Trophoblast cell (in vitro differentiated cells and primary cell): ENCODE data around the gene CYTH3. TPM values are rescaled to one million over a fixed set of nuclear protein-coding genes. Genes with fewer than 3 reads are reported as not detected.

Experiments used
- DNase-seq, 2 donors: peaks; one replicate each; pipeline ENCODE4 v3.0.0-alpha.2; 2016
- H2AFZ ChIP-seq: 2 replicates; pipeline ENCODE4 v1.6.1; 2013; ENCODE audit warnings: low read length, moderate library complexity, mild to moderate bottlenecking; ENCODE audit not compliant: insufficient read depth, poor library complexity
- H2AK5ac ChIP-seq: 2 replicates; pipeline ENCODE4 v1.6.1; 2013; ENCODE audit warnings: mild to moderate bottlenecking, low read length
- H2BK120ac ChIP-seq: 2 replicates; pipeline ENCODE4 v1.6.1; 2013; ENCODE audit warnings: low read length, mild to moderate bottlenecking, moderate library complexity; ENCODE audit not compliant: insufficient read depth, poor library complexity
- H2BK12ac ChIP-seq: 2 replicates; pipeline ENCODE4 v1.6.1; 2013; ENCODE audit warnings: mild to moderate bottlenecking, low read length, moderate library complexity
- H2BK5ac ChIP-seq: 2 replicates; pipeline ENCODE4 v1.6.1; 2013; ENCODE audit warnings: low read length, low read depth, moderate library complexity, mild to moderate bottlenecking; ENCODE audit not compliant: poor library complexity
- H3K14ac ChIP-seq: 2 replicates; pipeline ENCODE4 v1.6.1; 2013; ENCODE audit warnings: mild to moderate bottlenecking, low read length
- H3K18ac ChIP-seq: 2 replicates; pipeline ENCODE4 v1.6.1; 2013; ENCODE audit warnings: mild to moderate bottlenecking, low read length
- H3K23ac ChIP-seq: 2 replicates; pipeline ENCODE4 v1.6.1; 2013; ENCODE audit warnings: low read length
- H3K27ac ChIP-seq: 2 replicates; pipeline ENCODE4 v1.5.1; 2013; ENCODE audit warnings: low read depth, mild to moderate bottlenecking, inconsistent platforms, low read length, moderate library complexity
- H3K27me3 ChIP-seq: 2 replicates; pipeline ENCODE4 v1.6.1; 2013; ENCODE audit warnings: inconsistent platforms, mild to moderate bottlenecking, low read length, moderate library complexity; ENCODE audit not compliant: insufficient read depth
- H3K36me3 ChIP-seq, 2 experiments: 1 replicate in 1 of 2; 2 replicates in 1 of 2; pipeline ENCODE4 v1.6.1; 2013; ENCODE audit warnings: low read length in 2 of 2, mild to moderate bottlenecking in 2 of 2, moderate library complexity in 1 of 2; ENCODE audit not compliant: insufficient read depth in 2 of 2, control insufficient read depth in 1 of 2
- H3K4ac ChIP-seq: 2 replicates; pipeline ENCODE4 v1.6.1; 2013; ENCODE audit warnings: low read depth, mild to moderate bottlenecking, low read length, moderate library complexity
- H3K4me1 ChIP-seq, 2 experiments: 1 replicate in 1 of 2; 2 replicates in 1 of 2; pipeline ENCODE4 v1.6.1; 2013; ENCODE audit warnings: low read length in 2 of 2, mild to moderate bottlenecking in 2 of 2, moderate library complexity in 1 of 2; ENCODE audit not compliant: insufficient read depth in 2 of 2, control insufficient read depth in 1 of 2
- H3K4me2 ChIP-seq: 2 replicates; pipeline ENCODE4 v1.6.1; 2013; ENCODE audit warnings: inconsistent platforms, mild to moderate bottlenecking, low read length, moderate library complexity
- H3K4me3 ChIP-seq: 2 replicates; pipeline ENCODE4 v1.5.1; 2013; ENCODE audit warnings: mild to moderate bottlenecking, low read depth, low read length, inconsistent platforms
- H3K79me1 ChIP-seq: one replicate; pipeline ENCODE4 v1.6.1; 2013; ENCODE audit warnings: low read length
- H3K79me2 ChIP-seq: 2 replicates; pipeline ENCODE4 v1.6.1; 2013; ENCODE audit warnings: low read length, mild to moderate bottlenecking; ENCODE audit not compliant: control insufficient read depth, insufficient read depth, poor library complexity
- H3K9ac ChIP-seq: 2 replicates; pipeline ENCODE4 v1.6.1; 2013; ENCODE audit warnings: mild to moderate bottlenecking, low read length
- H3K9me3 ChIP-seq: 2 replicates; pipeline ENCODE4 v1.6.1; 2013; ENCODE audit warnings: low read depth, mild to moderate bottlenecking, control low read depth, inconsistent platforms, low read length; ENCODE audit not compliant: insufficient read depth
- H4K12ac ChIP-seq: 2 replicates; pipeline ENCODE4 v1.6.1; 2013; ENCODE audit warnings: low read depth, mild to moderate bottlenecking, low read length, moderate library complexity
- H4K8ac ChIP-seq: 2 replicates; pipeline ENCODE4 v1.6.1; 2013; ENCODE audit warnings: low read depth, mild to moderate bottlenecking, low read length, moderate library complexity
- H4K91ac ChIP-seq: one replicate; pipeline ENCODE4 v1.6.1; 2013; ENCODE audit warnings: low read depth, mild to moderate bottlenecking, low read length, moderate library complexity
- WGBS: extraction: QIAGEN DNeasy Blood & Tissue Kit; methylation state at CpG from one replicate; pipeline ENCODE4 v1.1.7; 2013; ENCODE audit warnings: missing lambda C conversion rate; ENCODE audit not compliant: insufficient read length, insufficient coverage; ENCODE audit errors: extremely low coverage; 5-methylcytosine and 5-hydroxymethylcytosine counted together
- polyA plus RNA-seq: library from polyadenylated mRNA; stranded (reverse); fragments of 200-250 nt; gene quantifications from 2 replicates; pipeline ENCODE4 v1.2.3, GENCODE V29; 2013

The CYTH3 gene
- polyA plus RNA-seq, result 35.4 and 38.4 TPM in 2 replicates

GRCh38 chr7:6272481-6273323 is at the start of gene CYTH3:
CYTH3 (minus strand) TSS chr7:6272624; CDS start chr7:6272507, 117 bp downstream.
- no peaks in the 10 kb centered on the region for H3K9me3 ChIP-seq
- H3K36me3 ChIP-seq, result no peaks in the 10 kb centered on the region
- H3K79me2 ChIP-seq, result peaks cover 6% of the 10 kb centered on the region
- H3K9ac ChIP-seq, result peak within 1 kb of the TSS; percentile 7
- peaks cover 13 to 18% of the 10 kb centered on the region in 2 experiments for H3K4me1 ChIP-seq
- peaks cover 9% of the 10 kb centered on the region for H3K79me1 ChIP-seq
- H2BK5ac ChIP-seq, result peak within 1 kb of the TSS; percentile 52
- peak within 1 kb of the TSS; percentile 97 for H3K4me2 ChIP-seq
- WGBS, result no CpG with 5 or more reads among the region's 67 CpGs
- H2BK120ac ChIP-seq, result peak within 1 kb of the TSS; percentile 71
- H2BK12ac ChIP-seq, result peak within 1 kb of the TSS; percentile 58
- peak within 1 kb of the TSS; percentile 94 for H4K8ac ChIP-seq
- DNase-seq, result peak; percentile 83 to 94
- peak within 1 kb of the TSS; percentile 61 for H4K91ac ChIP-seq
- H3K27ac ChIP-seq, result peak within 1 kb of the TSS; percentile 35
- H4K12ac ChIP-seq, result peak within 1 kb of the TSS; percentile 67
- peak within 1 kb of the TSS; percentile 67 for H3K4ac ChIP-seq
- no peak within 1 kb of the TSS for H3K23ac ChIP-seq
- H3K18ac ChIP-seq, result peak within 1 kb of the TSS; percentile 89
- H3K4me3 ChIP-seq, result peak within 1 kb of the TSS; percentile 85
- H2AK5ac ChIP-seq, result no peak within 1 kb of the TSS
- H2AFZ ChIP-seq, result peak within 1 kb of the TSS; percentile 89
- H3K27me3 ChIP-seq, result no peaks in the 10 kb centered on the region
- H3K14ac ChIP-seq, result peak within 1 kb of the TSS; percentile 79

- Histone ChIP-seq H3K23ac (no peak overlapping the region), H3K4ac (no peak overlapping the region)
- WGBS, result no CpG with 5 or more reads among the region's 1 CpG
These were observed 48.4 kb upstream of the CYTH3 start for GRCh38 chr7:6320791-6321190.

GRCh38 chr7:6317797-6318438 is 45.5 kb upstream of the CYTH3 start:
- Histone ChIP-seq H3K23ac (no peak overlapping the region), H3K27me3 (no peaks in the 10 kb centered on the region), H4K12ac (no peak overlapping the region), H3K18ac (no peak overlapping the region), H3K4ac (no peak overlapping the region), H3K79me2 (no peaks in the 10 kb centered on the region), H2BK12ac (no peak overlapping the region), H3K9me3 (no peaks in the 10 kb centered on the region), H2BK120ac (no peak overlapping the region), H3K4me3 (no peak overlapping the region), H3K4me2 (no peak overlapping the region), H2BK5ac (no peak overlapping the region), H2AFZ (no peak overlapping the region), H2AK5ac (no peak overlapping the region), H3K14ac (no peak overlapping the region), H4K91ac (no peak overlapping the region), H3K9ac (no peak overlapping the region), H3K4me1 (no peaks in the 10 kb centered on the region), H3K27ac (no peak overlapping the region), H3K79me1 (no peaks in the 10 kb centered on the region), H4K8ac (no peak overlapping the region), H3K36me3 (no peaks in the 10 kb centered on the region)
- WGBS, result no CpG with 5 or more reads among the region's 16 CpGs
- DNase-seq, result no peak

More at GRCh38 chr7:6320791-6321190, 48.4 kb upstream of the CYTH3 start:
- no peaks in the 10 kb centered on the region for H3K79me2 ChIP-seq
- H4K8ac ChIP-seq, result no peak overlapping the region
- H2BK12ac ChIP-seq, result no peak overlapping the region
- H2BK5ac ChIP-seq, result no peak overlapping the region
- H3K18ac ChIP-seq, result no peak overlapping the region
- no peaks in the 10 kb centered on the region for H3K79me1 ChIP-seq
- H3K14ac ChIP-seq, result no peak overlapping the region
- no peaks in the 10 kb centered on the region for H3K27me3 ChIP-seq
- DNase-seq, result no peak
- no peak overlapping the region for H2AK5ac ChIP-seq
- H3K27ac ChIP-seq, result no peak overlapping the region
- H4K91ac ChIP-seq, result no peak overlapping the region
- H3K4me2 ChIP-seq, result no peak overlapping the region
- no peak overlapping the region for H2AFZ ChIP-seq
- H3K4me1 ChIP-seq, result no peaks in the 10 kb centered on the region
- no peaks in the 10 kb centered on the region for H3K9me3 ChIP-seq
- no peak overlapping the region for H2BK120ac ChIP-seq
- H4K12ac ChIP-seq, result no peak overlapping the region
- H3K9ac ChIP-seq, result no peak overlapping the region
- no peaks in the 10 kb centered on the region for H3K36me3 ChIP-seq
- no peak overlapping the region for H3K4me3 ChIP-seq

GRCh38 chr7:6316226-6316625 is 43.8 kb upstream of the CYTH3 start:
- Histone ChIP-seq H2BK12ac (no peak overlapping the region), H3K27ac (no peak overlapping the region), H4K12ac (no peak overlapping the region), H3K79me2 (no peaks in the 10 kb centered on the region), H3K18ac (no peak overlapping the region), H3K79me1 (no peaks in the 10 kb centered on the region), H2AFZ (no peak overlapping the region), H4K91ac (no peak overlapping the region), H3K27me3 (no peaks in the 10 kb centered on the region), H3K4me3 (no peak overlapping the region), H3K36me3 (no peaks in the 10 kb centered on the region), H2AK5ac (no peak overlapping the region), H3K4me1 (no peaks in the 10 kb centered on the region), H2BK5ac (no peak overlapping the region), H3K23ac (no peak overlapping the region), H3K4ac (no peak overlapping the region), H3K9ac (no peak overlapping the region), H3K14ac (no peak overlapping the region), H3K4me2 (no peak overlapping the region), H3K9me3 (no peaks in the 10 kb centered on the region), H2BK120ac (no peak overlapping the region), H4K8ac (no peak overlapping the region)
- WGBS, result no CpG with 5 or more reads among the region's 6 CpGs
- DNase-seq, result no peak
